Measurements from ENCODE around the gene MYO18B.

GRCh38 chr22:25942856-25943411 lies 200.9 kb downstream of the MYO18B start:
- TF ChIP-seq SMC3 (IDR thresholded peaks at IDR 0.05; ENCODE audit: low read depth, low read length), result no peak
- TF ChIP-seq, protein P1, sequence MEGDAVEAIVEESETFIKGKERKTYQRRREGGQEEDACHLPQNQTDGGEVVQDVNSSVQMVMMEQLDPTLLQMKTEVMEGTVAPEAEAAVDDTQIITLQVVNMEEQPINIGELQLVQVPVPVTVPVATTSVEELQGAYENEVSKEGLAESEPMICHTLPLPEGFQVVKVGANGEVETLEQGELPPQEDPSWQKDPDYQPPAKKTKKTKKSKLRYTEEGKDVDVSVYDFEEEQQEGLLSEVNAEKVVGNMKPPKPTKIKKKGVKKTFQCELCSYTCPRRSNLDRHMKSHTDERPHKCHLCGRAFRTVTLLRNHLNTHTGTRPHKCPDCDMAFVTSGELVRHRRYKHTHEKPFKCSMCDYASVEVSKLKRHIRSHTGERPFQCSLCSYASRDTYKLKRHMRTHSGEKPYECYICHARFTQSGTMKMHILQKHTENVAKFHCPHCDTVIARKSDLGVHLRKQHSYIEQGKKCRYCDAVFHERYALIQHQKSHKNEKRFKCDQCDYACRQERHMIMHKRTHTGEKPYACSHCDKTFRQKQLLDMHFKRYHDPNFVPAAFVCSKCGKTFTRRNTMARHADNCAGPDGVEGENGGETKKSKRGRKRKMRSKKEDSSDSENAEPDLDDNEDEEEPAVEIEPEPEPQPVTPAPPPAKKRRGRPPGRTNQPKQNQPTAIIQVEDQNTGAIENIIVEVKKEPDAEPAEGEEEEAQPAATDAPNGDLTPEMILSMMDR (conservative IDR thresholded peaks at IDR 0.05; ENCODE audit: low read depth, low read length), result no peak
